BLaER1 (cell line): ENCODE data around the gene TIGAR.

Experiments
- H3K27ac ChIP-seq: shearing (Covaris generic); formaldehyde crosslinking; 2 replicates; pipeline ENCODE4 v1.8.1; 2022
- H3K27me3 ChIP-seq: shearing (Covaris generic); formaldehyde crosslinking; 2 replicates; pipeline ENCODE4 v1.8.1; 2022
- H3K36me3 ChIP-seq: shearing (Covaris generic); formaldehyde crosslinking; 2 replicates; pipeline ENCODE4 v1.8.1; 2022
- H3K4me1 ChIP-seq: shearing (Covaris generic); formaldehyde crosslinking; 2 replicates; pipeline ENCODE4 v1.8.1; 2022
- H3K4me2 ChIP-seq: shearing (Covaris generic); formaldehyde crosslinking; 2 replicates; pipeline ENCODE4 v1.8.1; 2022
- H3K4me3 ChIP-seq: shearing (Covaris generic); formaldehyde crosslinking; 2 replicates; pipeline ENCODE4 v1.8.1; 2022
- H3K9ac ChIP-seq: shearing (Covaris generic); formaldehyde crosslinking; 2 replicates; pipeline ENCODE4 v1.8.1; 2022
- H3K9me3 ChIP-seq: shearing (Covaris generic); formaldehyde crosslinking; 2 replicates; pipeline ENCODE4 v1.8.1; 2022
- H4K20me1 ChIP-seq: shearing (Covaris generic); formaldehyde crosslinking; 2 replicates; pipeline ENCODE4 v1.8.1; 2022
- Cebpa-rat ChIP-seq: shearing (Covaris generic); IDR thresholded peaks from 2 replicates; pipeline ENCODE4 v1.8.1; 2022

Gene TIGAR

DNA sequence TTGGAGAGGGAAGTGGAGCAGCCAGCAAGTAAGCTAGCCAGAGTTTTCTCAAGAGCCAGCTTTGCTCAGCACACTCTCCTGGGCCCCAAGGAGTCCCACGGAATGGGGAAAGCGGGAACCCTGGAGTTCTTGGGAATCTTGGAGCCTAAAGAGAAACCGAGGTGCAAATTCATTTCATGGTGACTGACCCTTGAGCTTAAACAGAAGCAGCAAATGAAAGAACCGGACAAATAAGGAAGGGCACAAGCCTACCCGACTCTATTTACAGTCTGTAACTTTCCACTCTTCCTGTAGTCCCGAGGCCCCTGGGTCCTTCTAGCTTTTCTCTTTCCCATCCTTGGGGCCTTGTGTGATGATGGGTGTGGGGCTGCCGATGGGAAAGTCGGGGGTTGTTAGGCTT, 18.1 kb upstream of the TIGAR start:
- Histone ChIP-seq H3K9ac (no peak overlapping the region), H3K9me3 (no peaks in the 10 kb centered on the region), H3K27ac (no peak overlapping the region), H3K27me3 (no peaks in the 10 kb centered on the region), H3K4me2 (no peak overlapping the region), H3K4me1 (peaks cover 2% of the 10 kb centered on the region), H3K4me3 (no peak overlapping the region), H4K20me1 (no peaks in the 10 kb centered on the region), H3K36me3 (no peaks in the 10 kb centered on the region)
- no peak for TF ChIP-seq Cebpa-rat

- Histone ChIP-seq H3K4me1 (peaks cover 9% of the 10 kb centered on the region), H3K4me2 (no peak overlapping the region), H3K36me3 (no peaks in the 10 kb centered on the region), H3K27me3 (no peaks in the 10 kb centered on the region), H3K4me3 (no peak overlapping the region), H4K20me1 (no peaks in the 10 kb centered on the region), H3K27ac (no peak overlapping the region), H3K9ac (no peak overlapping the region), H3K9me3 (no peaks in the 10 kb centered on the region)
- no peak for TF ChIP-seq Cebpa-rat
Measured at GRCh38 chr12:4303750-4304149, 17.3 kb upstream of the TIGAR start.

GRCh38 chr12:4307593-4308333, 13.2 kb upstream of the TIGAR start:
- Histone ChIP-seq H3K4me2 (peak overlapping the region; percentile 31), H3K27ac (no peak overlapping the region)

DNA sequence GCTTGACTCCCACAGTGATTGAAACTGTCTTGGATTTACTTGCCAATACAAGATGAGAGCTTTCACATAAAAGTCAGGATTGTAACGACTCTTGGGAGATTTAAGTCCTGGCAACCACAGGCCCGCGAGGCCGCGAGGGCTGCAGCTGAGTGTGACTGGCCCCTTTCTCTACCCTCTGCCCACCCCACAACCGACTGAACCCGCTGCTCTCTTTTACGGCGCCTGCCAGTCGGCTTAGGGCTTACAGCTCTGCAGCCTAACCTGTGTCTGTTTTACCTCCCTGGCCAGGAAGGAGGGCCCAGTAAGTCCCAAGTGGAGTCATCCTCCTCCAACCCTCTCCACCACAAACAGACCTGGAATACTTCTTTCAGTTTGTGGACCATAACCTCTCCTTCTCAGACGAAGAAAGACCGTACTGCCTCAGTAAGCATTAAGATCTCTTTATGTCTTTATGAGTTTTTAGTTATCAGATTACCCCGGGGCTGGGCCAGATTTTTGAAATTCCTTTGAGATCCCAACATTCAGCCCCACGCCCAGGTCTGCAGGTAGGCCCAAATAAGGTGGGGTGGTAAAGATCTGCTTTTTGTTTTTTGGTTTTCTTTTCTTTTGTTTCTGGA, 12.6 kb upstream of the TIGAR start:
- Histone ChIP-seq H4K20me1 (no peaks in the 10 kb centered on the region), H3K27me3 (no peaks in the 10 kb centered on the region), H3K4me1 (peaks cover 22% of the 10 kb centered on the region), H3K9me3 (no peaks in the 10 kb centered on the region), H3K36me3 (no peaks in the 10 kb centered on the region), H3K9ac (no peak overlapping the region), H3K27ac (no peak overlapping the region), H3K4me3 (no peak overlapping the region), H3K4me2 (peak overlapping the region; percentile 31)
- TF ChIP-seq Cebpa-rat, result no peak

More at GRCh38 chr12:4307593-4308333, 13.2 kb upstream of the TIGAR start:
- Histone ChIP-seq H3K4me3 (no peak overlapping the region), H3K36me3 (no peaks in the 10 kb centered on the region), H4K20me1 (no peaks in the 10 kb centered on the region), H3K9me3 (no peaks in the 10 kb centered on the region), H3K4me1 (peaks cover 20% of the 10 kb centered on the region), H3K9ac (no peak overlapping the region), H3K27me3 (no peaks in the 10 kb centered on the region)
- TF ChIP-seq Cebpa-rat, result no peak

GRCh38 chr12:4311776-4312175, 9.2 kb upstream of the TIGAR start:
- H3K27ac ChIP-seq, result no peak overlapping the region
- no peak overlapping the region for H3K9ac ChIP-seq
- H3K4me1 ChIP-seq, result peaks cover 22% of the 10 kb centered on the region
- no peaks in the 10 kb centered on the region for H3K27me3 ChIP-seq
- H3K36me3 ChIP-seq, result no peaks in the 10 kb centered on the region
- no peaks in the 10 kb centered on the region for H4K20me1 ChIP-seq
- no peaks in the 10 kb centered on the region for H3K9me3 ChIP-seq
- H3K4me2 ChIP-seq, result peak overlapping the region; percentile 43
- no peak for TF ChIP-seq Cebpa-rat
- H3K4me3 ChIP-seq, result no peak overlapping the region

DNA sequence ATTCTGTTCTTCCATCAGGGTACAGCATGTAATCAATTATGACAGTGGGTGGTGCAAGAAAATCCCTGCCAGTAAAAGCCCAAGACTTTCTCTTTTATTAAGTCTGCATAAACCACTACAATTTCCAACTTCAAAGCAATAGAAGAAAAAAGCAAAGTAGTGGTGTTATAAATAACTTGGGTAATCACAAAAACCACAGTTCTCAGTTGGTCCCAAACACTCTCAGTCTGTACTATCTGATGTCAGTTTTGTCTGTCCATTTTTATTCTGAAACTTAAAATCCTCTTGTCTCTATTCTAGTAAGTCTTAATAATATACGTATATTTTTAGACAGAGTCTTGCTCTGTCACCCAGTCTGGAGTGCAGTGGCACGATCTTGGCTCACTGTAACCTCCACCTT, 8.8 kb upstream of the TIGAR start:
- no peak for TF ChIP-seq Cebpa-rat
- Histone ChIP-seq H3K9ac (no peak overlapping the region), H3K27me3 (no peaks in the 10 kb centered on the region), H4K20me1 (no peaks in the 10 kb centered on the region), H3K4me1 (peaks cover 22% of the 10 kb centered on the region), H3K9me3 (no peaks in the 10 kb centered on the region), H3K4me3 (no peak overlapping the region), H3K27ac (no peak overlapping the region), H3K4me2 (peak overlapping the region; percentile 43), H3K36me3 (no peaks in the 10 kb centered on the region)

DNA sequence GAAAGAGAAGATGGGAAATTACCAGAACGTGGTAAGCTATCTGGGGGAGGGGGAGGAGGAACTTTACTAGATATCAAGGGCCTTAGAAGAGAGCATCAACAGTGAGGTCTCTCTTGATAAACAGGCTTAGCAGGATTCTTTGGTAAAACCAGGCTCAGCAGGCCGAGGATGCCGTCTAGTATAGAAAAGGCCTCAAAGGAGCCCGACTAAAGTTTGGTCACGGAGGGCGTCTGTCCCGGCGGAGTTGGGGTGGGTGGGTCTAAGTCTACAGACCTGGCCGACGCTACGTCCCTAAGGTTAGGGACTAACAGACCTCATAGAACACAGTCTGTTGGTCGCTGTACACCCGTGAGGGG, 538 bp upstream of the TIGAR start:
- peaks cover 13% of the 10 kb centered on the region for H3K36me3 ChIP-seq
- TF ChIP-seq Cebpa-rat, result no peak
- peaks cover 30% of the 10 kb centered on the region for H3K4me1 ChIP-seq
- peak overlapping the region; percentile 85 for H3K9ac ChIP-seq
- H3K4me3 ChIP-seq, result peak overlapping the region; percentile 80
- H3K9me3 ChIP-seq, result no peaks in the 10 kb centered on the region
- H3K27me3 ChIP-seq, result no peaks in the 10 kb centered on the region
- H3K4me2 ChIP-seq, result peak overlapping the region; percentile 82
- peak overlapping the region; percentile 69; the same call in 1 of the 2 replicates for H3K27ac ChIP-seq
- peaks cover 14% of the 10 kb centered on the region; the same call in 1 of the 2 replicates for H4K20me1 ChIP-seq

DNA sequence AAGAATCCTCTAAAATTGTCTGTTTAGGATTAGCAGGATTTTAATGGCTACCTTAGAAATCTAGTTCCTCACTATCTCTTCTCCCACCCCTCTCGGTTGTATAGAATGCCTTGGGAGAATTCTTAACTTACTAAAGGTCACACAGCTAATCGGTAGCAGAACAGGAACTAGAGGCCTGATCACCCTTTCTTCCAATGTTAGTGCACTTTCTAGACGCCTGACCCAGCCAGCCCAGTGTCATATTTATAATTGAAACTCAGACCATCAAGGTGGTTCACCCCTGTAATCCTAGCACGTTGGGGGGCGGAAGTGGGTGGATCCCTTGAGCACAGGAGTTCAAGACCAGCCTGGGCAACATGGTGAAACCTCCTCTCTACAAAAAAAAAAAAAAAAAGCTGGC, 1.7 kb downstream of the TIGAR start:
- H3K9me3 ChIP-seq, result no peaks in the 10 kb centered on the region
- peaks cover 36% of the 10 kb centered on the region; the same call in 1 of the 2 replicates for H4K20me1 ChIP-seq
- H3K36me3 ChIP-seq, result peaks cover 18% of the 10 kb centered on the region
- no peak overlapping the region for H3K4me3 ChIP-seq
- no peak for TF ChIP-seq Cebpa-rat
- no peak overlapping the region for H3K27ac ChIP-seq
- H3K9ac ChIP-seq, result no peak overlapping the region
- no peaks in the 10 kb centered on the region for H3K27me3 ChIP-seq
- peaks cover 30% of the 10 kb centered on the region for H3K4me1 ChIP-seq
- H3K4me2 ChIP-seq, result peak overlapping the region; percentile 90

DNA sequence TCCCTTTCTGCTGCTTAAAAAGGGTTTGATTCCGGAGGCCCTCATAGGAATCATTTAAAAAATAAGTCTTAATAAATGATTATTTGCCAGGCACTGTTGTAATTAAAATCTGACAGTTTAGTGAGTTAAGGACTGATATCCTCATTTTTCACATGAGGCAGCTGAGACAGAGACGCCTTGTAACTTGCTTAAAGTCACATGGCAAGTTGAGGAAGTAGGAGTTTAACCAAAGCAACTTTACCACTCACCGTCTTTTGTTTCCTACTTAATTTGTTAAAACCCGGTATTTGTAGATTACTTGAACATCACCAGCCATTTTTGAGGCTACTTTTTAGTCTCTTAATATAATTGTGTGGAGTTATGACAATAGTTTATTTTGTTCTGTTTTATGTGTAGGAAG, 2.4 kb downstream of the TIGAR start:
- Histone ChIP-seq H4K20me1 (peaks cover 41% of the 10 kb centered on the region; the same call in 1 of the 2 replicates), H3K4me1 (peaks cover 30% of the 10 kb centered on the region), H3K9me3 (no peaks in the 10 kb centered on the region), H3K36me3 (peaks cover 18% of the 10 kb centered on the region), H3K9ac (no peak overlapping the region), H3K27ac (no peak overlapping the region), H3K4me2 (peak overlapping the region; percentile 90), H3K27me3 (no peaks in the 10 kb centered on the region), H3K4me3 (no peak overlapping the region)
- TF ChIP-seq Cebpa-rat, result no peak

DNA sequence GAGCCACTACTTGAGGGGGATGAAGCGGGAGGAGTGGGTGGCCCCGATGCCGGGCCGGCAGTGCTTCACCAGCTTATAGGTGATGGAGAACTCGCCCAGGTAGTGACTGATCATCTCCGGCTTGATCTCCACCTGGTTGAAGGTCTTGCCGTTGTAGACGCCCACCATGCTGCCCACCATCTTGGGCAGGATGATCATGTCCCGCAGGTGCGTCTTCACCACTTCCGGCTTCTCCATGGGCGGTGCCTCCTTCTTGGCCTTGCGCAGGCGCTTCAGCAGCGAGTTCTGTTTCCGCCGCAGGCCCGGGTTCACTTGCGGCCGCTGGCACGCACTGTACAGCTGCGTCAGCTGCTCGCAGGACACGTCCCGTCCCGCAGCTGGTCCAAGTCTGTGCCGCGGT, 3.4 kb downstream of the TIGAR start:
- Histone ChIP-seq H3K27ac (no peak overlapping the region), H3K36me3 (peaks cover 20% of the 10 kb centered on the region), H4K20me1 (peaks cover 46% of the 10 kb centered on the region), H3K4me3 (no peak overlapping the region), H3K4me2 (no peak overlapping the region), H3K27me3 (no peaks in the 10 kb centered on the region), H3K9ac (no peak overlapping the region), H3K4me1 (peaks cover 30% of the 10 kb centered on the region), H3K9me3 (no peaks in the 10 kb centered on the region)
- TF ChIP-seq Cebpa-rat, result no peak
